ENCODE data around the gene BAG2.

Gene BAG2

DNA sequence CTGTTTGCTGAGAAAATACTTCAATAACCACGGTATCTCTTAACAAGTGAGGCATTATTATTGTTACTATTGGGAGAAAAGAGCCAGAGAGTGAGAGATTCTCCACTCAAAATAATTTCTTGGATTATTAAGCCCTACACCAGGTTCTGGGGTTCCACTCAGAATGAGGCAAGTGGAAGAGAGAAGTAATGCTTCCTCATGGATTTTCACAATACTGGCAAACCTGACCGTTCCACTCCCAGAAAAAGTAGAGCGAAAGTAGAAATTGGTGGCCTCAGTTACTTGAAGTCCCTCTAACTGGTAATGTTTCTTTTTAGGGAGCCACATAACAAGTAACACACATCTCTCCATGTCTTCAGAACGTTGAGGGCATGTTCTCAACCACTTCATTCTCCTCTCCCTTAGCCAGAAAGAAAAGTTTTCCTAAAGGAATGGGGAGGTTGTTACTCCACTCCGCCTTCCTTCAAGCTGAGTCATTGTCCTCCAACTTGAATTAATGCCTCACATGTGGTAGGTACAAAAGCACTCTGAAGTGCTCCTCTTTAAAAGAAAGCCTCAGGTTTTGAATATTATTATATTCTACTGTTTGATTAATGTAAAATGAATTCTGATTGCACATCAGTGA, 1.9 kb downstream of the BAG2 start:
- Histone ChIP-seq H3K27me3 (peaks cover 28% of the 10 kb centered on the region), H3K9me3 (no peaks in the 10 kb centered on the region), H3K36me3 (no peaks in the 10 kb centered on the region), H3K4me3 (ENCODE audit: low read depth in 1 of 2, low read length in 1 of 2) (no peak overlapping the region), H3K4me1 (ENCODE audit: control insufficient read depth in 1 of 2, insufficient read depth in 1 of 2, low read depth in 1 of 2, low read length in 1 of 2) (peaks cover 15 to 20% of the 10 kb centered on the region in 2 experiments), H3K27ac (no peak overlapping the region)
- TF ChIP-seq, protein P1, sequence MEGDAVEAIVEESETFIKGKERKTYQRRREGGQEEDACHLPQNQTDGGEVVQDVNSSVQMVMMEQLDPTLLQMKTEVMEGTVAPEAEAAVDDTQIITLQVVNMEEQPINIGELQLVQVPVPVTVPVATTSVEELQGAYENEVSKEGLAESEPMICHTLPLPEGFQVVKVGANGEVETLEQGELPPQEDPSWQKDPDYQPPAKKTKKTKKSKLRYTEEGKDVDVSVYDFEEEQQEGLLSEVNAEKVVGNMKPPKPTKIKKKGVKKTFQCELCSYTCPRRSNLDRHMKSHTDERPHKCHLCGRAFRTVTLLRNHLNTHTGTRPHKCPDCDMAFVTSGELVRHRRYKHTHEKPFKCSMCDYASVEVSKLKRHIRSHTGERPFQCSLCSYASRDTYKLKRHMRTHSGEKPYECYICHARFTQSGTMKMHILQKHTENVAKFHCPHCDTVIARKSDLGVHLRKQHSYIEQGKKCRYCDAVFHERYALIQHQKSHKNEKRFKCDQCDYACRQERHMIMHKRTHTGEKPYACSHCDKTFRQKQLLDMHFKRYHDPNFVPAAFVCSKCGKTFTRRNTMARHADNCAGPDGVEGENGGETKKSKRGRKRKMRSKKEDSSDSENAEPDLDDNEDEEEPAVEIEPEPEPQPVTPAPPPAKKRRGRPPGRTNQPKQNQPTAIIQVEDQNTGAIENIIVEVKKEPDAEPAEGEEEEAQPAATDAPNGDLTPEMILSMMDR (IDR thresholded peaks at IDR 0.05), result no peak

DNA sequence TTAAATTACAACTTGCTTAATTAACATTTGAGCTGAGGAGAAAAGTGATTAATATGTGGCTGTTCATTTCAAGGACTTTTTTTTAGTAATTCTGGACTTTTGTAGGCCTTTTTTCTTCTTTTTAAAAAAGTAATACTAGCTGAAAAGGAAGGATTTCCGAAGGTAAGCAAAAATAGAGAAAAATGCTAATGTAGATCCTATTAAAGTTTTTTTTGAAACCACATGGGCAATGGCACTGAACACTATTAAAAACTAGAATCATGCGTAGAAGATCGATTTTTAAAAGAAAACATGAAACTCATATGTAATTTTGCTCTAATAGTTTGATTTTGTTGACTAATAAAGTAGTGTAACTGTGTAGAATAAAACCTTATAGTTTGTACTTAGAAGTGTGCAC, 2.4 kb downstream of the BAG2 start:
- TF ChIP-seq, protein P1 (IDR thresholded peaks at IDR 0.05), result no peak
- H3K27me3 ChIP-seq, result peaks cover 28% of the 10 kb centered on the region
- no peaks in the 10 kb centered on the region for H3K9me3 ChIP-seq
- no peak overlapping the region for H3K4me3 ChIP-seq (ENCODE audit: low read depth in 1 of 2, low read length in 1 of 2)
- H3K27ac ChIP-seq, result no peak overlapping the region
- no peaks in the 10 kb centered on the region for H3K36me3 ChIP-seq
- H3K4me1 ChIP-seq (ENCODE audit: control insufficient read depth in 1 of 2, insufficient read depth in 1 of 2, low read depth in 1 of 2, low read length in 1 of 2), result peaks cover 15 to 20% of the 10 kb centered on the region in 2 experiments

DNA sequence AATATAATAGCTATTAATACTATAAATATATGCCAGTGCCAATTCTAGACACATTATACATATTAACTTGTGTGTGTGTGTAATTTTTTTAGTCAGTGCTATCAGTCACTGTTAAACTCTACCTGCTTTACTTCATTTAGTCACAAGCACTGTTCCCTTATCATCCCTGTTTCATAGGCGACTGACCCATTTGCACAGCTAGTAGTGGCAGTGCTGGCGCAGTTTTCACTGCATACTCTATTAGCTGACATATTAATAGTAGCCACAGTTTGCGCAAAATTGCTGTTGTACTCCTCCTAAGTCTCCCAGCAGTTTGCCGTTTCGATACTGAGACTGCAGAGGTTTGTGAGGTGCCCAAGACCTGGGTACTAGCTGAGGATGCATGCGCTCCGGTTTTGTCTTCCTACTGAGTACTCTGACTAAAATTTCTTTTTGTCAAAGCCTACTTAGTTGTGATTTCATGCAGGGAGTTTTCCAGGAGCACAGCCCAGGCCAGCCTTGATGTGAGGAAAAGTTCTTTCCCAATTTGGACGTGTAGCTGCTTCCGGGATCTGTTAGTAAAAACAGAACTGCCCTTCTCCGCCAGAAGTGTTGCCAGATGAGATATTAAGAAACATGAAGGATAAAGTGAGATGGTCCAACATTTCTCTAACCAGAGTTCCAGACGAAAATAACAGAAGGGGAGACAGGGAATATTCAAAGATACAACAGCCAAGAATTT, 5.6 kb downstream of the BAG2 start:
- peaks cover 8 to 12% of the 10 kb centered on the region in 2 experiments for H3K4me1 ChIP-seq (ENCODE audit: control insufficient read depth in 1 of 2, insufficient read depth in 1 of 2, low read depth in 1 of 2, low read length in 1 of 2)
- no peak overlapping the region for H3K27ac ChIP-seq
- TF ChIP-seq, protein P1 (IDR thresholded peaks at IDR 0.05), result no peak
- H3K4me3 ChIP-seq (ENCODE audit: low read depth in 1 of 2, low read length in 1 of 2), result no peak overlapping the region
- no peaks in the 10 kb centered on the region for H3K36me3 ChIP-seq
- H3K27me3 ChIP-seq, result peaks cover 16% of the 10 kb centered on the region
- H3K9me3 ChIP-seq, result no peaks in the 10 kb centered on the region

DNA sequence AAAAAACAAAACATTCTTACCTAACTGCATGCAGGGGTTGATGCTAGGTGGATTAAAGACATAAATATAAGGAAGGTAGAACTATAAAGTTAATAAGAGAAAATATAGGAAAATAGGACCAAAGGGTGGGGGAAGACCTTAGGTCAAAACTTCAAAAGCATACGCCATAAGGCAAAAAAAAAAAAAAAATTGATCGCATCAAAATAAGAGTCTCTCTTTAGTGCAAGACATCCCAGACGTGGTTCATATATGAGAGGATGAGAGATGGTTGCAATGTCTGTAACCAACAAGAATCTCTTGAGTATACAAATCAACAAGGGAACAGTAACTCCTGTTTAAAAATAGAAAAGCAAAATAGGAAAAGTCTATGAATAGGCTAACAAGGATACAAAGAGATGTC, 8.5 kb downstream of the BAG2 start:
- H3K36me3 ChIP-seq, result no peaks in the 10 kb centered on the region
- H3K4me3 ChIP-seq (ENCODE audit: low read depth in 1 of 2, low read length in 1 of 2), result no peak overlapping the region
- H3K27me3 ChIP-seq, result no peaks in the 10 kb centered on the region
- TF ChIP-seq, protein P1 (IDR thresholded peaks at IDR 0.05), result no peak
- H3K27ac ChIP-seq, result no peak overlapping the region
- no peaks in the 10 kb centered on the region for H3K4me1 ChIP-seq (ENCODE audit: control insufficient read depth in 1 of 2, insufficient read depth in 1 of 2, low read depth in 1 of 2, low read length in 1 of 2)
- H3K9me3 ChIP-seq, result no peaks in the 10 kb centered on the region

DNA sequence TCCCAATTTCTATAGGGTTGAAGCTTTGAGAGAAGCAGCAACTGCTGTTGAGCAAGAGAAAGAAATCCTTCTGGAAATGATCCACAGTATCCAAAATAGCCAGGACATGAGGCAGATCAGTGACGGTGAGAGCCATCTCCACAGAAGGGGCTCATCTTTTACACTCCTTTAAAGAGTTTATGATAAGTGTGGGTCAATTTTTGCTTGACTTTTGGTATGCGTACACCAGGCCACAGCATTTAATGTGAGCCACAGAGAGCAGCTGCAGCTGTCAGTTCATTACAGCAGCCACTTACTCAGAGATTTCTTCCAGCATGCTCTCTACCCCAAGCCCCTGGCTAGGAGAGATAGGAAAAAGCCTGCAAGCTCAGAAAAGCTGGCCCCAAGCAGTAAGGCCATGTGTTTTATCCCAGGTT, 9.9 kb downstream of the BAG2 start:
- TF ChIP-seq, protein P1 (IDR thresholded peaks at IDR 0.05), result no peak
- no peaks in the 10 kb centered on the region for H3K4me1 ChIP-seq (ENCODE audit: control insufficient read depth in 1 of 2, insufficient read depth in 1 of 2, low read depth in 1 of 2, low read length in 1 of 2)
- H3K27ac ChIP-seq, result no peak overlapping the region
- H3K4me3 ChIP-seq (ENCODE audit: low read depth in 1 of 2, low read length in 1 of 2), result no peak overlapping the region
- no peaks in the 10 kb centered on the region for H3K9me3 ChIP-seq
- no peaks in the 10 kb centered on the region for H3K27me3 ChIP-seq
- H3K36me3 ChIP-seq, result no peaks in the 10 kb centered on the region

Measured in neutrophil (primary cell).